Activated CD4-positive, CD25-positive, alpha-beta regulatory T cell treated with anti-CD3 and anti-CD28 coated beads, Interleukin-2, amount 50 U/mL, for 16 hours (primary cell): ENCODE measurements around the gene IMMT.
"Not testable (repeated sequence)": the region's sequence is repeated elsewhere in the genome, so short reads cannot be mapped to it uniquely, and the experiment has no call there.

Experiments
- DNase-seq: peaks from one replicate; pipeline ENCODE4 v3.0.0-alpha.2; 2020; ENCODE audit warnings: low read depth, low spot score

The IMMT gene

DNA sequence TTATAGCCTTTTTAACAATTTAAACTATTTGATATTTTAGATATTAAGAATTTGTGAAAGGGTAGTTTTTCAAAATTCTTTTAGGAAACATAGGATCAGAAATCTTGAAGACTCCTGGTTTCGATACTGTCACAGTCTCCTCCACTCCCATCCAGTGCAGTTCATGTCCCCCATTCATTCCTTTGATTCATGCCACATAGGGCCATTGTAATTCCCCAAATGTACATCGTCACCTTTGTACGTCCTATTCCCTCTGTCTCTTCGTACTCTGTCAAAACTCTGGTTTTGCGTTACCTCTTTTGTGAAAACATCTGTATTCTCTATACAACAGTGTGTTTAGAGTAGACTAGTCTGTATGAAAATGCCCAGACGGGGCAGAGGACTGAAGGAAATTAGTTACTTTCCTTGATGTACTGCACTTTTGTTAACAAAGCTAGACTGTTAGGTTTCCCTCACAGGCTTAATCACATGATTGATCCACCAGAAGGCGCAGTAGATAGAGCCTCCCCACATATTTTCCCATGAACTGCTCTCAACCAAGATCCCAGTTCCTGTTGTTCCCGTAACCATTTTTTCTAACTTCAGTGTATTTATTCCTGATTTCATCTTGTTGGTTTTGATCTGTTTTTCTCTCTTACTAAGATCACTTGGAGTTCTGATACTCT, 6.5 kb upstream of the IMMT start:
- no peak for DNase-seq

DNA sequence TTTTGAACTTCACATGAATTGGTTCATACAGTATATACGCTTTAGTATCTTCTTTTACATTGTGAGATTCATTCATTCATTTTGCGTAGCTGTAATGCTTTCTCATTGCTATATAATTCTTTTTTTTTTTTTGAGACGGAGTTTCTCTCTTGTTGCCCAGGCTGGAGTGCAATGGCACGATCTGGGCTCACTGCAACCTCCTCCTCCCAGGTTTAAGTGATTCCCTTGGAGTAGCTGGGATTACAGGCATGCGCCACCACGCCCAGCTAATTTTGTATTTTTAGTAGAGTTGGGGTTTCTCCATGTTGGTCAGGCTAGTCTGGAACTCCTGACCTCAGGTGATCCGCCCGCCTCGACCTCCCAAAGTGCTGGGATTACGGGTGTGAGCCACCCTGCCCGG, 5.3 kb upstream of the IMMT start:
- not testable (repeated sequence) for DNase-seq

GRCh38 chr2:86199834-86200177, 4.5 kb upstream of the IMMT start:
- no peak for DNase-seq

GRCh38 chr2:86195808-86196387, 636 bp upstream of the IMMT start:
- no peak for DNase-seq

DNA sequence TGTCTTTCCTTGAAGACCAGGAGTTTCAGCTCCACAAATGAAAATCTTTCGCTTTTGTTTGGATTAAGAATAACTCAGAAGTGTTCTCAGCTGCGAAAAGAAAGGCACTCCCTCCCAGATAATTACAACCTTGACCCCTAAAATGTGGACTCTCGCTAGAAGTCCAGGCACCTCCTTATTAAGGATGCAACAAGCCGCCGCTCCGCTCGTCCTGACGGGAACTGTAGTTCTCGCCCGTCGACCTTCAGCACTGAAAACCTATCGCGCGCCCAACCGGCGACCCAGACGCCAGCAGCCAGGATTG, 559 bp downstream of the IMMT start:
- DNase-seq = no peak

DNA sequence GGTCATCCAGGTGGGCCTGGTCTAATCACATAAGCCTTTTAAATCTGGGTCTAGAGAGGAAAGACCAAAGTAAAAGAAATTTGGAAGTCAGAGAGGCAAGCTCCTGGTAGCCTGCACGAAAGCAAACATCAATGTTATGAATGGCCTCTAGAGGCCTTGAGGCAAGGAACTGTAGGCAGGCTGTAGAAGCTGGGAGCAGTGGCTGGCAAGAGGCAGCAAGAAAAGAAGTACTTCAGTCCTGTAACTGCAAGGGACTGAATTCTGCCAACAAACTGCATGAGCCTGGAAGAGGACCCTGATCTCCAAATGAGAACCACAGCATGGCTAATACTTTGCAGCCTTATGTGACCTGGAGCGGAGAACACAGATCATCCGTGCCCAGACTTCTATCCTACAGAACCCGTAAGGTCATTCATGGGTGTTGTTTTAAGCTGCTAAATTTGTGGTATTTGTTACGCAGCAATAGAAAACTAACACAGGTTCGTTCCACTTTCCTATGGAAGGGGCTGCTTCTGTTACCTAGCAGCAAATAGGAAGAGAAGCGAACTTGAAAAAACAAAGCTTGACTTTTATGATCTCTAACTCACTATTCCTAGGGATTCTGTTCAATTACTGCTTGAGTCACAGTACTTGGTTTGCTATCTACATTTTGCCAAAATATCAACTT, 1.2 kb downstream of the IMMT start:
- no peak for DNase-seq

DNA sequence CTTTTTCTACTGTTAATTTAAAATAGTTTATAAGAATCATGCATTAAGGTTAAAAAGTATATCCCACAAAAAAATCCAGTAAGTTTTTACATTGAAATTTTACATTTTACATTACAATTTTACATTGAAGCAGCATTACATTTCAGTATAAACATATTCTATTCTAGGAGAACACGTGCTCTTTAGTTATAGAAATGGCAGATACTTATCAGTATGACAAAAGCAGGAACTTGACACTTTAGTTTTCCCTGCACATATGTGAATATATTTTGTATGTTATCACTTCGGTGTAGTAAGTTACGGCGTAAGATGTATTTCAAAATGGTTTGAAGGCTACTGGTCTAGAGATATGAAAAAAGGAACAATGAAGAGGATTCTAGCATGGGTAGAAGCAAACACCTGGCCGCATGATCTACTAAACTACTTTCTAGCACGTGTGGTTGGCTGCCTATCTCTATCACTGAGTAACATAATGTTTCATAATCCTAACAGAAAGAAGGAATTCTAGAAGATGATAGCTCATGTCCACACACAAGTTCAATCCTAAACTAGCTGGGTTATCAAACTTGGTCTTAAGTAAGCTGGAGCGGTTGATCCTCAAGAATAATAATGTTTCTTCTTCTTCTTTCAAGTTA, 5.4 kb downstream of the IMMT start:
- DNase-seq = no peak

GRCh38 chr2:86186431-86186830, 8.8 kb downstream of the IMMT start:
- DNase-seq = no peak

DNA sequence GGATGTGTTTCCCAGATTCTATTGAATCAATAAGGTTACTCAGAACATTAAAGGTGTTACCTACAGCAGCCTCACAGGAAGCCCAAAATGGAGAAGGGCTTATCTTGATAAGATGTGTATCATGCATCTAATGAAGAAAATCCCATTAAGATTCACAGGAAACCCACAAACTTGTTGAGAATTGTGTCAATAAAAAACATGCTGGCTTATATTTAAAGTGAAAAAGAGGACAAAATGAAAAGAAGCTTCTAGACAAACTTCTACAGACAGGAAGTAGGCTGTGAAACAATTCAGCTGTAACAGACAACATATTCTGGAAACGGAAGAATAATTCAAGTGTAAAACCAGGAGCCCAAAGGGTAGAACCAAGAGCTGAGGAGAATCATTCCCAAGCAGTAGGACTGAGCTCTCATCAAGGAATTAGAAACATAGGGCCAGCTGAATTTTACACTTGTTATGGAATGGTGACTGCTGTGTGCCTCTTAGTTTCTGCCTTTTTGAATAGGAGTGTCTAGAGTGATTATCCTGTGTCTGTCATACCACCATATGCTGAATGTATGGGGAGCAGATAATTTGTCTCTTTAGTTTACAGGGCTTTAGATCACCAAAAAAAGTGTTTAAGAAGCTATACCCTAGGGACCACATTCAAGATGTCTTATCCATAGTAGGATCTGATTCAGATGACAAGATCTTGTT, 9.6 kb downstream of the IMMT start:
- no peak for DNase-seq

- DNase-seq = no peak
These were observed 18.7 kb downstream of the IMMT start for GRCh38 chr2:86176597-86176996.

DNA sequence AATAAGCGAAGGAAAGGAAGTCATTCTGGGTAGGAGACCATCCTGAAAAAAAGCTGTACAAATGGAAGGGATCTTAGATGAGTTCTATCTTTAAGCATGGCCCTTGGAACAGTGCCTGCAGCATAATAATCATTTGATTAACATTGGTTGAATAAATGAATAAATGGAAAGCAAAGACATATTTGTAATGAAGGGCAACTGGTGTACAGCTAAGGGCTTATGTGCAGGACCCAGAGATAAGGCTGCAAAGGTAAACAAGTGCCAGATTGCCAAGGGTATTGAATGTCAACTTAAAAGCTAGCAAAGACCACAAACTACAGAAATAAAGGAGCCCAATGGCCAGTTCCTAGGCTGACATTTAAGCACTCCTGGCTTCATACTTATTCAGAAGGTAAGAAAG, 19.4 kb downstream of the IMMT start:
- DNase-seq = no peak

- DNase-seq = no peak
These were observed 20.8 kb downstream of the IMMT start for GRCh38 chr2:86174445-86174844.

DNA sequence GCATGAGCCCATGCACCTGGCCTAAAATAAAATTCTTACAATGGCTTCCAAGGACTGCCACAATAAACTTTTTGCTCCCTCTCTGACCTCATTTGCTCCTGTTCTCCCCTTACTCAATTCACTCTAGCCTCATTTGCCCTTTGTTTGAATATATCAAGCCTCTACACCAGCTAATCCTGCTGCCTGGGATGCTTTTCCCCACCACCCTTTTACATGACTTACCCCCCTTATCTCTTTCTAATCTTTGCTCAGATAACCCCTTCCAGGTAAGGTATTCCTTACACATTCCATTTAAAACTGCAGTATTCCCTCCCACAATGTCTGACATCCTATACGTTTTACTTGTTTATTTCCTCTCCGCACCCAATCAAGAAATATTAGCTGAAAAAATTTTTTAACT, 22.7 kb downstream of the IMMT start:
- DNase-seq = no peak

- no peak for DNase-seq
These were observed 24.0 kb downstream of the IMMT start for GRCh38 chr2:86171295-86171694.

GRCh38 chr2:86170449-86170848, 24.8 kb downstream of the IMMT start:
- no peak for DNase-seq

- no peak for DNase-seq
These were observed 34.9 kb downstream of the IMMT start for GRCh38 chr2:86160156-86160952.

DNA sequence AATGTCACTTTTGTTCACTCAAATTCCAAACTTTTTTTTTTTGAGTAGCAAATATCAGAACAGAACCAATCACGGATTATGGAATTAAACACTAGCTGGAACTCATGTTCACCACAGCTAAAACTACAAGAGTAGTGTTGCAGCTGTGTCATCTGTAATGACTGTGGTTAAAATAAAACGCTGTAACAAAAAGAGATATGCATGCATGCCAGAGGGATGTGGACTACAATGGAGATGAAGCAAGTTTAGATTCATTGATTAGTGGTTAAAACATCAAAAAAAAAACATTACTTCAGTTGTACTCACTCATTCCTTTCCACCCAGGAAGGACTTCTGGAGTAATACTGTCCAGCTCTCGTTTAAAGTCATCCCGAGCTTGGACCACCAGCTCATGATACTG, 37.0 kb downstream of the IMMT start:
- no peak for DNase-seq

DNA sequence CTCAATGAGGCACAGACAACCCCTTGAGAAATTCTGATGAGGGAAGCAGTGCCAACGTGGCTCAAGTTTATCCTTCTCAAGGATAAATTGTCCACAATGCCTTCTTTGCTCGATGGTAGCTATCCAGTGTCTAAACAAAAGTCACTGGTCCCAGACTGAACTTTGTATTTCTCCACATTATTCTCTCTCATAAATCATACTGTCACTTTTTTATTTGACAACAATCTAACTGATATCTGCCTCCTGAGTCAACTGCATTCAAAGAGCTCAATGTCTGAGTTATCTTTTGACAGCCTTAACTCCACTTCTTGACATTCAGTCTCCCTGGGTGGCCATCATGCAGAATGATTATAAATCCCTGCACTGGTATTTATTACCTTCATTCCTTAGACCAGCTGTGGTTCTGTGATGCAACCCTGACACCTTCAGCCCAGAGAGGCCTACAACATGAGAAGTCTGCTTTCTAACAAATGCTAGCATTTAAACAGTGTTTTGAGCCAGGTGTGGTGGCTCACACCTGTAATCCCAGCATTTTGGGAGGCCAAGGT, 38.2 kb downstream of the IMMT start:
- DNase-seq = no peak

DNA sequence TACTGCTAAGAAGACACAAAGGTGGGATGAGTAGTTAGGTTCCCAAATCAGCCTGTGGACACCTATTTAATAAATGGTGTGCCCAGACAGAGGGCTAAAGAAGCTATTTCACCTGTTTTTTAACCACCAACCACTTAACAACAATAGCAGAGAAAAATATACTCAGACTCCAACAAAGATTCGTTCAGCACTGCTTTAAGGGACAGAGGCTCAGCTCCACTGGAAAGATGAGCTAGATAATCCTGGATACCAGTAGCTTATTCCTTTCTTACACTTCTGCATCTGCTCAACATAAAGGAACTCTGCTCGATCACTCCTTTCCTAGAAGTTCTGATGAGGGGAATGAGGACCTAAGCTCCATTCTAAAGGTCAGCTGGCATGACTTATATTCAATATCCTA, 44.8 kb downstream of the IMMT start:
- no peak for DNase-seq

- no peak for DNase-seq
These were observed 47.5 kb downstream of the IMMT start for GRCh38 chr2:86147793-86148192.

DNA sequence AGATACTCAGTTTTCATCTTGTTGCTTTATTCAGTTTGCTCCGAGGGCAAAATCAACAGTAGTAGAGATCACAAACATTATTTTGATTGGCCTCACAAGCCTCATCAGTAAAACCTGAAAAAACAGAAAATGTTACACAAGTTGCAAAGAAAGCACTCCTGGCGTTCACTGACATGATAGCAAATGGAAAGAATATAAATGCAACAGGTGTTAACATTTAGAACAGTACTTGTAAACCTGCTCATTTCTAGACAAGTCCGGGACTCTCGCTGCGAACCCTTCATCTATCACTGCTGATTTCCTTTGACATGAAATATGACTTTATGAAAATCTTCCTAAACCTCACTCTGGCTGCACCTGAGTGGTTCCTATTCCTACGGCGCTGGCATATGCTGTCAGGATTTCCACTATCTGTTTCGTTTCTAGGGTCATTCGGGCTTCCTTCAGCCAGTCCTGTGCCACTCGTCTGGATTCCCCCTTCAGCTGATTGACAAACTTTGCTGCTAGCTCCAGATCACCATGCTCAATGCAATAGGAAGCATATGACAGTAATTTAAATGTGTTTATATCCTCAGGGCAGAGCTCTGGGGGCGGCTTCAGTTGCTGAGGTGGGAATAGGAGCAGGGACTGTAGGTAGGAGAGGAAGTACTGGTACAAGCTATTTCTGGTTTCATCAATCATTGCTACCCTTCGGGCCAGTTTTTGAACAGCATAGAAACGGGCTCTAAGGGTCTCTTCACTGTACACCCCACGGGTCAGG, 51.2 kb downstream of the IMMT start:
- DNase-seq = no peak
